Measurements from ENCODE around the gene ATG13.

GRCh38 chr11:46722566-46723358 lies 105.4 kb downstream of the ATG13 start:
- TF ChIP-seq CTCF (IDR thresholded peaks at IDR 0.05) (no peak), EP300 (IDR thresholded peaks at IDR 0.05) (no peak)

All from ovary (tissue), 3 donors.